AG20443 (cell line): ENCODE measurements around the gene AATK.

Source experiments
- DNase-seq: peaks from one replicate; pipeline ENCODE4 v3.0.0; 2012; ENCODE audit warnings: low spot score, mixed read lengths

AATK gene

GRCh38 chr17:81180836-81181810 is 15.1 kb upstream of the AATK start:
- DNase-seq = no peak

GRCh38 chr17:81179861-81180260 is 13.8 kb upstream of the AATK start:
- DNase-seq = no peak

GRCh38 chr17:81179220-81179619 is 13.2 kb upstream of the AATK start:
- DNase-seq = no peak

GRCh38 chr17:81178136-81179091 is 12.4 kb upstream of the AATK start:
- DNase-seq = no peak

- no peak for DNase-seq
These were observed 10.6 kb upstream of the AATK start for GRCh38 chr17:81176666-81177065.

GRCh38 chr17:81173762-81174155 is 7.7 kb upstream of the AATK start:
- no peak for DNase-seq

GRCh38 chr17:81173052-81173761 is 7.2 kb upstream of the AATK start:
- no peak for DNase-seq

GRCh38 chr17:81171941-81172340 is 5.9 kb upstream of the AATK start:
- peak; percentile 64 for DNase-seq

GRCh38 chr17:81170727-81171494 is 4.9 kb upstream of the AATK start:
- DNase-seq = no peak

- no peak for DNase-seq
These were observed 3.9 kb upstream of the AATK start for GRCh38 chr17:81169870-81170309.

GRCh38 chr17:81167638-81168037 is 1.6 kb upstream of the AATK start:
- DNase-seq = no peak

GRCh38 chr17:81167194-81167524 is 1.1 kb upstream of the AATK start:
- DNase-seq = no peak

- peak; percentile 54 for DNase-seq
These were observed 582 bp downstream of the AATK start, which contains the start of gene PVALEF for GRCh38 chr17:81165246-81166032. PVALEF (plus strand) TSS chr17:81165507; CDS start chr17:81181227, 15,720 bp downstream.

GRCh38 chr17:81164371-81165245 is 1.4 kb downstream of the AATK start:
- DNase-seq = no peak

GRCh38 chr17:81163703-81164370 is 2.2 kb downstream of the AATK start:
- no peak for DNase-seq

GRCh38 chr17:81163051-81163695 is 2.8 kb downstream of the AATK start:
- DNase-seq = no peak

GRCh38 chr17:81162491-81162890 is 3.5 kb downstream of the AATK start:
- no peak for DNase-seq

- DNase-seq = no peak
These were observed 4.0 kb downstream of the AATK start for GRCh38 chr17:81161972-81162371.
